SK-N-DZ (cell line): ENCODE measurements around the gene NTM. TPM values are rescaled to one million over a fixed set of nuclear protein-coding genes. Genes with fewer than 3 reads are reported as not detected.
A peak's percentile ranks its signal among the peaks of the same experiment; 100 is the strongest.
"Not testable (repeated sequence)": the region's sequence is repeated elsewhere in the genome, so short reads cannot be mapped to it uniquely, and the experiment has no call there.

Experiments
- DNase-seq: peaks from one replicate; pipeline ENCODE4 v3.0.0-alpha.2; 2015; ENCODE audit warnings: low spot score
- polyA plus RNA-seq, 2 experiments: library from polyadenylated mRNA; depleted of rRNA; stranded (reverse); fragments of >200 nt; gene quantifications; 2 replicates each; pipeline ENCODE4 v1.2.3, GENCODE V29; 2014

NTM gene
- not detected in 2 replicates for polyA plus RNA-seq (2014; cell fraction: cytosol; rRNA removed)
- not detected in 2 replicates for polyA plus RNA-seq (2014; cell fraction: nucleus; rRNA removed)

- no peak for DNase-seq
These were observed at the start of gene NTM for GRCh38 chr11:131370090-131370751. Gene NTM (plus strand): TSS chr11:131370615.

- no peak for DNase-seq
These were observed 45.4 kb upstream of the NTM start for GRCh38 chr11:131324921-131325570.

- DNase-seq, result no peak
These were observed 43.6 kb upstream of the NTM start for GRCh38 chr11:131326829-131327228.

- DNase-seq, result peak; percentile 4
These were observed 43.0 kb upstream of the NTM start for GRCh38 chr11:131327421-131327820.

- DNase-seq, result no peak
These were observed 41.6 kb upstream of the NTM start for GRCh38 chr11:131328843-131329242.

GRCh38 chr11:131331010-131331409 lies 39.4 kb upstream of the NTM start:
- DNase-seq, result no peak

- DNase-seq, result no peak
These were observed 38.9 kb upstream of the NTM start for GRCh38 chr11:131331546-131331945.

- DNase-seq, result no peak
These were observed 35.8 kb upstream of the NTM start for GRCh38 chr11:131334601-131335000.

GRCh38 chr11:131341900-131342299 lies 28.5 kb upstream of the NTM start:
- DNase-seq, result not testable (repeated sequence)

GRCh38 chr11:131342442-131342841 lies 28.0 kb upstream of the NTM start:
- DNase-seq, result not testable (repeated sequence)

- no peak for DNase-seq
These were observed 25.0 kb upstream of the NTM start for GRCh38 chr11:131345406-131345805.

GRCh38 chr11:131349368-131350086 lies 20.9 kb upstream of the NTM start:
- DNase-seq, result no peak

- no peak for DNase-seq
These were observed 19.5 kb upstream of the NTM start for GRCh38 chr11:131350872-131351271.

GRCh38 chr11:131351848-131352247 lies 18.6 kb upstream of the NTM start:
- no peak for DNase-seq

GRCh38 chr11:131353766-131354165 lies 16.6 kb upstream of the NTM start:
- no peak for DNase-seq

GRCh38 chr11:131354251-131354701 lies 16.1 kb upstream of the NTM start:
- DNase-seq, result no peak

- no peak for DNase-seq
These were observed 14.2 kb upstream of the NTM start for GRCh38 chr11:131356206-131356605.

GRCh38 chr11:131365329-131365930 lies 5.0 kb upstream of the NTM start:
- DNase-seq, result no peak

GRCh38 chr11:131370901-131371790 lies 731 bp downstream of the NTM start:
- DNase-seq, result no peak

- no peak for DNase-seq
These were observed 1.3 kb downstream of the NTM start for GRCh38 chr11:131371791-131372104.
